T47D (cell line): ENCODE data around the gene SLC9A9.

Experiments
- DNase-seq, 2 experiments: peaks; one replicate each; pipeline versions ENCODE4 v3.0.0 to v3.0.0-alpha.2; 2011 to 2012; ENCODE audit warnings: low read depth in 1 of 2, low spot score in 1 of 2
- JUND ChIP-seq: IDR thresholded peaks from 2 replicates; pipeline ENCODE4 v1.6.1; 2012; ENCODE audit warnings: low read depth
- in situ Hi-C: cut with HindIII; loops from 2 replicates; pipeline ENCODE4 v1.10.0; 2016; ENCODE audit warnings: low sequenced_read_pairs, low pct_unique_long_range_greater_than_20kb

The SLC9A9 gene

DNA sequence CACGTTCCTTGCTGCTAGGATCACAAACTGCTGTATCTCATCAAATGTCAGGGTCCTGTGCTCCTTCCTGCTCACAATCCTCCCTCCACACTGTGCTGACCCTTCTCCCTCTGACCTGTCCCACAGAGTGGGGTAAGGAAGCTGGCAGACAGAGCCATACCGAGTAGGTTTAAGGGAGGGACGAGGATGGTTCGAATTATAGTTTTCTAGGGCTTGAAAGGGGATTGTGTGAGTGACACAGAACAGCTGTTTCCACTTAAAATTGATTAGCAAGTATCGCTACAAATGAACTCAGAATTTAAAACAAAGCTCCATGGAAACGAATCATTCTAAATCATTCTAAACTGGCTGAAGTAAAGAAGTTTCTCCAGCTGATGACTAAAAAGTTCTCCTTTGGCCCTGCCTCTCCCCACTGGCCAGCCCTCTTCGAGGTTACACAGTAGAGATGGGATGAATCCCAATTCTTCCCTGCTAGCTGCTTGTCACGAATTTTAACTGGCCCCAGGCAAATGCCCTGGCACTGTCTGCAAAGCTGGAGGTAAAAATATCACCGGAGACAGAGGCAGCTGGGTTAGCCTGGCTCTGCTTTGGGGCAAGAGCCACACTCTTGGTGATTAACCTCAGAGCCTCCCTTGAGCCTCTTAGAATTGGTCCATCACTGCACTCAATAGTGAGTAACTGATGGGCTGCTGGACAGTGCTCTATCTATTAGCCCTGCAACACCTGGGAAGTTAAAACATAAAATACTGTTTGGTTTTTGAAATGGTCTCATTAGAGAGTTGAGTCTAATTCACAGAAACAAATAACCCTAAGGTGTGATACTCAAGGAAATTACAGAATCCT lies 533.8 kb downstream of the SLC9A9 start:
- in situ Hi-C loops = no loop called here
- TF ChIP-seq JUND = no peak
- DNase-seq = no peak

DNA sequence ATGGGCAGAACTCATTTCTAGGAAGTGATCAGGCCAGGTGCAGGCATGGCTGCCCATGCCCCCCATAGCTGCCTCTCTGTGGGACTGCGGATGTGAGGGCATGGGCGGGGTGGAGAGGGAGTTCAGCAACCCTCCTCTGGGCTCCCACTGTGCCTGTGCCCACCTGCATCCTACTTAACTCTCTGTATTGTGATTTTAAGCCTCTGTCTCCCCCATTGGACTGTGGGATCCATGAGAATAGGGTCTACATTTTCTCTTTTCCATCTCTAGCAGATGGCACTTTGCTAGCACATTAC lies 534.4 kb downstream of the SLC9A9 start:
- in situ Hi-C loops = no loop called here
- TF ChIP-seq JUND = no peak
- DNase-seq = no peak

DNA sequence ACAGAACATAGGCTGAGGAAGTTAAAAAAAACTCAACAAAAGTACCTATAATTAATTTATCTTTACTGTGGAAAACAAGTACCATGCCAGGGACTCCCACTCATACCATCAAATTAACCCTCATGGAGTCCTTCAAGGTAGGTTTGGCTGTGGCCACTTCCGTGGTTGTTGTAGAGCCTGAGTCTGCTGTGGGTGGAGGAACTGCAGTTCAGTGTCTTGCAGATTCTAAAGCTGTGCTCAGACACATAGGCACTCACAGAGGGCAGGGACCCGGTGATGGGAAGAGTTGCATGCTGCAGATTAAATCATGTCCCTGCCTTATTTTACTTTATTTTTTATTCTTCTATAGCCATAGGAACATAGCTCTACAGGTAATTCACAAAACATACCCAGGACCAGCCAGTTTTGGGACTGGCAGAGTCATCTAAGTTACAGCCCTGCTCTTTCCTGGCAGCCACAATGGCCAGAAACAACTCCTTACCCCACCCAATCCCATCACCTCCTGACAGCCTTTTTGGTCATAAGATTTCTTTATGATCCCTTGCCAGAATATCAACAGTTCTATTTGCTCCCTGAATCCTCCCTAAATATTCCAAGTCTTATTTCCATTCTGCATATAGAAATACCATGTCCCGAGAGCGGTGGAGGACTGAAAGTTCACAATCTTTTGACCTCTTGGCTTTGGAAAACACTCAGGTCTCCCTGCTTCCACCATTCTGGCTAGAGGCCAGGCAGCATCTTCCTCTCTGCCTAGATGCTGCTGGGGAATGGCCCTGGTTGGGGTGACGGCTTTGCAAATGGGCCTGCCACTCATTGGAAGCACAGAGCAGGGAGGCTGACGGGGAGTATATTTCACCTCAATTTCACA lies 535.0 kb downstream of the SLC9A9 start:
- DNase-seq = no peak
- in situ Hi-C loops = no loop called here
- TF ChIP-seq JUND = no peak

DNA sequence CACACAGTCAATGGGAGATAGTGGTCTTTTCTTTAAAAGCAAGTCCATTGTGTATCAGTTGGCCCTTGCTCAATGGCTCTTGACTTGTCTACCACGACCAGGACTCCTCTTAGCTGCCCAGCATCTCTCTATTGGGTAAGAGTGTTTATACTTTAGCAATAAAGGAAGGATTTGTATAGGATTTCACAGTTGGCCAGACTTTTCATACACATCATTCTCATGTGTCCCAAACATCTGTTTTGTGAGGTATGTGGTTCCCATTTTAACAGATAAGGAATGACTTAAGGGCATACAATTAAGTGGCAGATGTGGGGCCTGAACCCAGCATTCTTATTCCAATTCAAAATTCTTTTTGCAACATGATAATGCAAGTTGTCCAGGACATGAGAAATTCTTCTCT lies 537.2 kb downstream of the SLC9A9 start:
- no peak for TF ChIP-seq JUND
- no peak for DNase-seq
- in situ Hi-C loops = no loop called here

DNA sequence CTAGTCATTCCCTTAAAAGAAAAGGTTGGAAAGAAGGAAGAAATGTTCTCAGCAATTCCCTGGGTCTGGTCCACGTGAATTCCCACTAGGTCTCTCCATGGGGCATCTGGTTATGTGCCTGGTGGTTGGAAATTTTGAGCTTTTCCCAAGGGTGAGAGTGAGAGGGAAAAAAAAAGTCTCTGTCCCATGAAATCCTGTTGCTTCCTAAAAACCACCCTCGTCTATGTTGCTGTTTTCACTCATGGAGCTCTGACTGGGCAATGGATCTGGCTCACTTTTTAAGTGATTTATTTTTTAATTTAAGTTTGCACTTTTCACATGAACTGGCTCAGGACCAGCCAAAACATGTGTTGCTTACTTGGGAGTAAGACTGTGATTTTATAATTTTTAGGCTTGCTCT lies 538.6 kb downstream of the SLC9A9 start:
- DNase-seq = no peak
- in situ Hi-C loops = no loop called here
- no peak for TF ChIP-seq JUND

DNA sequence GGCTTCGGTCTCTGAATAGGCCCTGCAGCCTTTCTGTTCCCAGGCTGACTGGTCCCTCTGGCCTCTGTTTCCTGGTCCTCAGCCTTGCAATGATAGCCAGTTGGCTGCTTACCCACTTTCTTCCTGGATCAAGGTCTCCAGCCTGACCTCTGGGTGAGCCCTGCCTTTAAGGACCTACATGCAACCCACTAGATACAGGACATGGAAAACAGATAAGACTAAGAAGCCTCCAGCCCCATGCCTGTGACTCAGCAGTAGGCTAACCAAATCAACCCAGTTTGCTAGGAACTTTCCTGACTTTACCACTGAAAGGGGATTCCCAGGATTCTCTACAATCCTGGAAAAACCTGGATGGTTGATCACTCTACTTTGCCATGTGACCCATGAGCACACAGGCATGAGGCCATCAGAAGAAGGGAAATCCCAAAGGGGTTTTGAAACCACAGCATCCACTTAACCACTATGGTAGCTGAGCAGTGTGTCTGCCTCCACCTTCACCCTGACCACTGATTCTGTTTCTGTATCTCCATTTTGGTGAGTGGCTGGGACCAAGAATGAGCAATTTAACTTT lies 540.6 kb downstream of the SLC9A9 start:
- no peak for DNase-seq
- no peak for TF ChIP-seq JUND
- in situ Hi-C loops = no loop called here

DNA sequence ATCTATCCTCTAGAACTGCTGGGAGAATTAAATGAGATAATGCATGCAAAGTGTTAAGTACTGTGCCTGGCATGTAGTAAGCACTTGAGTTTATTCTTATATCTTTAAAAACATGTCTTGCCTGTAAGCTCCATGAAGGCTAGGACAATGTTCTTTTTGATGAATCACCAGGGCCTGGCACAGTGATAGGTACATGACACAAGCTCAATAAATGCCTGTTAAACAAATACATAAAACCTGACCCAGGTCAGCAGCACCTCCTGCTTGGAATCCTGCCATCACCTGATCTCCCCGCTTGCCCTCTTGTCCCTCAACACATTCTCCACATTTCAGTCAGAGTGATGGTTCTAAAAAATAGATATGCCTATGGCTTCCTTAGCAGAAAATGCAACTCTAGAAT lies 541.9 kb downstream of the SLC9A9 start:
- peak in 1 of 2 experiments; percentile 33 for DNase-seq
- in situ Hi-C loops = no loop called here
- no peak for TF ChIP-seq JUND

DNA sequence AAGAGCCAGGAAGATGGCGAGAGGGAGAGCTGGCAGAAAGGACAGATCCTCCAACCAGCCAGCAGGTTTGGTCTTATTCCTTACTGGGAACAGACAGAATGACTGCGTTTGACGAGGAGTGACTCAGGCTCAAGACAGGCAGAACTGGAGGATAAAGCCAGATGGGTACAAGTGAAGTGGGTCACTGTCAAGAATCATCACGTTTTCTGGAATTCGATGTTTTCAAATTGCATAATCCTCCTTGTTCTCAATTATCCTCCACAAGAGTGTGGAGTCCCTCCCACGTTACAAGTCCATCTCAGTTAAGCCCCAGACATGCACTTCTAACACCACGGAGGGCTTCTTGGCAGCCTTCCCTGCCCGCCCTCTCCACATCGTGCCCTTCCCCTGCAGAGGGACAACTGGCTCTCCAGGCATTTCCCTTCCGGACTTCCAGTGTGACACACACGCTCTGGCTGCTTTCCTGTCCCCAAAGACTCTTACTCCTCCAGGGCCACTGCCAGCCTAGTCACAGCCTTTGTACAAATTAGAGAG lies 545.6 kb downstream of the SLC9A9 start:
- DNase-seq = peak in 1 of 2 experiments; percentile 9
- in situ Hi-C loops = no loop called here
- no peak for TF ChIP-seq JUND

DNA sequence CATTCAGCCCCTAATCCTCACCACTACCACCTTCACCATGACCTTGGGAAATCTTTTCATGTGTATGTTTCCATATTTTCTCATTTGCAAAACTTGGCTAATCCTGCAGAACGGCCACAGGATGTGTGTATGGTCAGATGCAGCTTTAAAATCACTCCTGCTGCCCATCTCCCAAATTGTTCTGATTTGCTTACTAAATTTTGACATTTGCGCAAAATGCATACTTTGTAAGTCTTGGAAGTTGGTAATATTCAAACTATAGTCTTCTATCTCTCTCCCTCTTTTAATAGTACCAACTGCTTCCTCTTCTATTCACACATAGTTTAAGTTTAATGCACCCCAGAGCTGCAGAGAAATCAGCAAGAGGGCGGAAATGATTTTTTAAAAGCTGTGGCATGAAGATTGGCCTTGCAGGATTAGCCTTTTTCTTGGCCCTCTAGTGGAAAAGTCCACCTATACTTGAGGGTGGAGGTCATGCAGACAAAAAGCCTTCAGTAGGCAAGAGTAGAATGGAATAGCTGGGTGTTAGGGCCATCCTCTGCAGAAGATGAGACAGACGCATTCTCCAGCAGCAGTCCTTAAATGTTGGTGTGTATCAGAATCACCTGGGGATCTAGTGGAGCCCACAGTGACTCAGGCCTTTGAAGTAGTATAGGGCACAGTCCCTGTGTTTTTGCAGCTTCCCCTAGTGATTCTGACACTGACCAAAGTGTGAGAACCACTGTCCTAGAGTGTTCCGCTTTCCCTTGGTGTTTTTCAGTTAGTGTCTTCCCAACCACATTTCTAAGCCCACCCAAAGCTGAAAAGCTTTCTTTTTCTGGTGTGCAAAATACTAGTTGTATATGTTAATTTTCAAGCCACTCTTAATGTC lies 547.0 kb downstream of the SLC9A9 start:
- no peak for DNase-seq
- TF ChIP-seq JUND = no peak
- in situ Hi-C loops = no loop called here

DNA sequence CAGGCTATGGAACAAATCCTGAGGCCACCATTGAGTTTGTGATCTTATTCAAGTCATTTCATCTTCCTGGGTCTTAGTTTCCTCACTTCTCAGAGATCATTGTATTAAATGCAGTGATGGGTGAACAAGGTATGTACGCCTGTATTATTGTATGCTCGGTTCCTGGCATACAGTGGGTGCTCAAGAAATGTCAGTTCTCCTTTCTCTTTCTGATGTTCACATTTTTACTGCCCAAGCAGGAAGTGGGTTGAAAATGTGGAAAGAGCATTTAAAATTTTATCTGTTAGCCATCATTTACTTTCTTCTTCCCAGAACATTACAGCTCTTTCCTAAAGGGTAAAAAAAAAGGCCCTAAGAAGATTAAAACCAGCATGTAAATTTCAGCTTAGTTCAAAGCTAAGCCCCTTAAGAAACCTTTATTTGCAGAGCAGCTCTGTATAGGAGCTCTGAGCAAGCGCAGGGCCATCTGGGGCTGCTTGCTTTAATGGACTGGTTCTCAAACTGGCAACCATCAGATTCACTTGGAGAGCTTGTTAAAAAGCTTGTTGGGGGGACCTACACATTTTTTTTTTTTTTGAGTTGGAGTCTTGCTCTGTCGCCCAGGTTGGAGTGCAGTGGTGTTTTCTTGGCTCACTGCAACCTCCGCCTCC lies 549.3 kb downstream of the SLC9A9 start:
- TF ChIP-seq JUND = no peak
- DNase-seq = no peak
- in situ Hi-C loops = no loop called here

DNA sequence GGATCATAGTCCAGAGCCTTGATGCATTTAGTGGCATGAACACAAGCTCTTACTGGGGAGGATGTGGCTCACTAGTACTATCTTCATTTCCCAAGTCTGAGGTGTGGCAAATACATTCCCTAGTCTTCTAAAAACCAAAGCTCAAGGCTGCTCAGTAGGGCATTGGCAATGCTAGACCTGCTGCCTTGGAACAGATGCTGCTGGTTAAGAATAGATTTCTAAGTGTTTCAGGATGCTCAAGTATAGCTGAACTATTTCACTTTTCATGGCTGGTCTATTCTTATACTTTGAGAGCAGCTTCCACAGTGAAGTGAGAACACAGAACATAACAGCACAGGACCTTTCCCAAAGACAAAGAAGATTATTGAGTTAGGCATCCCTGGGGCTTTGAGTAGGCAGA lies 549.9 kb downstream of the SLC9A9 start:
- no peak for DNase-seq
- in situ Hi-C loops = no loop called here
- TF ChIP-seq JUND = no peak
